Right atrium auricular region (tissue), 2 donors: ENCODE results near the gene IZUMO1. TPM values are rescaled to one million over a fixed set of nuclear protein-coding genes. Genes with fewer than 3 reads are reported as not detected.

Source experiments
- DNase-seq: peaks from one replicate; pipeline ENCODE4 v3.0.0-alpha.2; 2019; ENCODE audit warnings: low spot score
- H3K27ac ChIP-seq, 2 donors: fragments of 200-600 bp; sonication (generic); 1 replicate in 1 of 2; 2 replicates in 1 of 2; pipeline ENCODE4 v1.5.1; 2016 to 2019
- H3K27me3 ChIP-seq, 2 donors: fragments of 200-600 bp; sonication (generic); one replicate each; pipeline versions ENCODE4 v1.5.1 to v1.6.0; 2017 to 2019
- H3K36me3 ChIP-seq: fragments of 200-600 bp; sonication (generic); one replicate; pipeline ENCODE4 v1.5.1; 2016
- H3K4me1 ChIP-seq, 2 donors: fragments of 200-600 bp; sonication (generic); one replicate each; pipeline versions ENCODE4 v1.5.1 to v1.6.0; 2017 to 2019
- H3K4me3 ChIP-seq, 2 donors: fragments of 200-600 bp; sonication (generic); 1 replicate in 1 of 2; 2 replicates in 1 of 2; pipeline ENCODE4 v1.5.1; 2017 to 2019; ENCODE audit warnings: mild to moderate bottlenecking in 1 of 2, moderate library complexity in 1 of 2
- H3K9me3 ChIP-seq, 2 donors: fragments of 200-600 bp; sonication (generic); one replicate each; pipeline ENCODE4 v1.5.1; 2019
- CTCF ChIP-seq, 2 donors: fragments of 200-600 bp; sonication (generic); IDR thresholded peaks; one replicate each; pipeline ENCODE4 v1.5.1; 2019; ENCODE audit warnings: antibody characterized with exemption in 2 of 2
- total RNA-seq, 2 donors: library from RNA; depleted of rRNA; stranded (reverse); fragments of >200 nt; gene quantifications; one replicate each; pipeline ENCODE4 v1.1.0, GENCODE V29; 2016

The IZUMO1 gene
- total RNA-seq, 2 donors from 2014 or later, result not detected

- Histone ChIP-seq H3K27me3 (no peaks in the 10 kb centered on the region), H3K36me3 (no peaks in the 10 kb centered on the region), H3K4me3 (no peak overlapping the region), H3K9me3 (no peaks in the 10 kb centered on the region), H3K27ac (no peak overlapping the region), H3K4me1 (peaks cover 0 to 19% of the 10 kb centered on the region in 2 donors)
- TF ChIP-seq CTCF (IDR thresholded peaks at IDR 0.05), result no peak
- DNase-seq, result no peak
Measured at GRCh38 chr19:48755787-48756186, 9.1 kb upstream of the IZUMO1 start.

- Histone ChIP-seq H3K9me3 (no peaks in the 10 kb centered on the region), H3K27me3 (no peaks in the 10 kb centered on the region), H3K27ac (no peak within 1 kb of the TSS), H3K4me1 (peaks cover 0 to 20% of the 10 kb centered on the region in 2 donors), H3K4me3 (no peak within 1 kb of the TSS), H3K36me3 (no peaks in the 10 kb centered on the region)
- no peak for DNase-seq
- TF ChIP-seq CTCF (IDR thresholded peaks at IDR 0.05), result no peak
Measured at GRCh38 chr19:48755084-48755641, 8.5 kb upstream of the IZUMO1 start, which contains the start of gene FGF21. FGF21 (plus strand) TSS chr19:48755524; CDS start chr19:48756237, 713 bp downstream.

GRCh38 chr19:48752496-48753365, 6.0 kb upstream of the IZUMO1 start, which contains the start of gene FUT1:
FUT1 (minus strand) TSS chr19:48752641; CDS start chr19:48751281, 1,360 bp downstream.
- no peaks in the 10 kb centered on the region for H3K27me3 ChIP-seq
- peak; percentile 59 for DNase-seq
- TF ChIP-seq CTCF (IDR thresholded peaks at IDR 0.05), result no peak

GRCh38 chr19:48751845-48752495, 5.3 kb upstream of the IZUMO1 start:
- Histone ChIP-seq H3K4me1 (peaks cover 0 to 26% of the 10 kb centered on the region in 2 donors), H3K27ac (peak overlapping the region; percentile 33 to 64), H3K36me3 (no peaks in the 10 kb centered on the region), H3K27me3 (no peaks in the 10 kb centered on the region), H3K4me3 (peak overlapping the region; percentile 35 to 48), H3K9me3 (no peaks in the 10 kb centered on the region)
- TF ChIP-seq CTCF (IDR thresholded peaks at IDR 0.05), result no peak
- DNase-seq, result no peak

More at GRCh38 chr19:48752496-48753365, 6.0 kb upstream of the IZUMO1 start, which contains the start of gene FUT1:
- H3K4me3 ChIP-seq, result peak within 1 kb of the TSS; percentile 35 to 48
- H3K27ac ChIP-seq, result peak within 1 kb of the TSS; percentile 36 to 64
- H3K9me3 ChIP-seq, result no peaks in the 10 kb centered on the region
- peaks cover 0 to 20% of the 10 kb centered on the region in 2 donors for H3K4me1 ChIP-seq
- H3K36me3 ChIP-seq, result no peaks in the 10 kb centered on the region

GRCh38 chr19:48750771-48751504, 4.2 kb upstream of the IZUMO1 start:
- TF ChIP-seq CTCF (IDR thresholded peaks at IDR 0.05), result no peak
- DNase-seq, result no peak
- peak overlapping the region in 1 of 2 donors; percentile 48 for H3K4me3 ChIP-seq
- no peaks in the 10 kb centered on the region for H3K9me3 ChIP-seq
- H3K27ac ChIP-seq, result no peak overlapping the region
- no peaks in the 10 kb centered on the region for H3K27me3 ChIP-seq
- H3K36me3 ChIP-seq, result no peaks in the 10 kb centered on the region
- peaks cover 0 to 32% of the 10 kb centered on the region in 2 donors for H3K4me1 ChIP-seq
